Activated CD8-positive, alpha-beta memory T cell treated with anti-CD3 and anti-CD28 coated beads for 1 hour (primary cell): ENCODE data around the gene CUEDC1.
"Not testable (repeated sequence)": the region's sequence is repeated elsewhere in the genome, so short reads cannot be mapped to it uniquely, and the experiment has no call there.

Experiments used
- DNase-seq, 2 donors: peaks; one replicate each; pipeline ENCODE4 v3.0.0-alpha.2; 2020; ENCODE audit warnings: low read depth in 1 of 2; ENCODE audit errors: extremely low read depth in 1 of 2

CUEDC1 gene

DNA sequence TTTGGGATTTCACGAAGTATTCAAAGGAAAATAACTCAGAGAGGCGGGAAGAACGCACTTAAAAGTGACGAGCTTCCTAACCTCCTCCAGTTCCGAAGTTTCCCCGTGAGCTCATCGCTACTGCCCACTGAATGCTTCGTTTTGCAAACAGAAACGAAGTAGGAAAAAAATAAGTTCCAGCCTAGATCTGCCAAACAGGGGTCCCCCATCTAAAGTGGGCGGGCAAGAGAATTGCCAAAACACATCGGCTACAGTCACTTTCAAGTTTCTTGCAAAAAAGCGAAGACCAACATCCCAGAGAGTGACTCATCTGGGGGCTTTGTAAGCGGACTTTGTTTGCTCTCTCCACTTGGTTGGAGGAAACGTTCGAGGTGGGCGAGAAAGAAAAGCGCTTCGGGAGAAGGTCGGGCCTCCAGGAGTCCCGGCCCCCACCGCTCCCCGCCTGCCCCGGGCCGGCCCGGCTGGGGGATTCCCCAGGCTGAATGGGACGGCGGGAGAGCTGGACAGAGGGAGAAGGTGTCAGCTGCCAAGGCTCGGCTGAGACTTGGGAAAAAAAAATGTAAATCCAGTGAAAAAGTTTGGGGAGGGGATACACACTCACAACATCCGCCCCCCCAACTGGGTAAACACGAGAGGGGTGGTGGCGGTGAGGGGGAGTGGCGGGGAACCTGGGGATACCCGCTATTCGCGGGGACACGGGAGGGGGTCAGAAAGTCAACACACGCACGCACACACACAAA is 31.8 kb upstream of the CUEDC1 start:
- DNase-seq: peak in 1 of 2 donors; percentile 16

DNA sequence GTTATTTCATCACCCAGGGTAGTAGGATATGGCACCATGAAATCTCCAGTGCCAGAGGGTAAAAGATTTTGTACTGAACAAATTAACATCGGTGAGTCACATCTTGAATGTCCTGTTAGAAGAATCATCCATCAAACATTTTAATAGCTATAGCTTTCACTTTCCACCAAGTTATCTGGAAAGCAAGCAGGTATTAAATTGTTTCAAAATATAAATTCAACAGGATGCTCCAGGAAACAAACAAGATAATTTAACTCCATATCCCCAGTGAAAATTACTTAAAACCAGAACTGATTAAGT is 30.4 kb upstream of the CUEDC1 start:
- no peak for DNase-seq

DNA sequence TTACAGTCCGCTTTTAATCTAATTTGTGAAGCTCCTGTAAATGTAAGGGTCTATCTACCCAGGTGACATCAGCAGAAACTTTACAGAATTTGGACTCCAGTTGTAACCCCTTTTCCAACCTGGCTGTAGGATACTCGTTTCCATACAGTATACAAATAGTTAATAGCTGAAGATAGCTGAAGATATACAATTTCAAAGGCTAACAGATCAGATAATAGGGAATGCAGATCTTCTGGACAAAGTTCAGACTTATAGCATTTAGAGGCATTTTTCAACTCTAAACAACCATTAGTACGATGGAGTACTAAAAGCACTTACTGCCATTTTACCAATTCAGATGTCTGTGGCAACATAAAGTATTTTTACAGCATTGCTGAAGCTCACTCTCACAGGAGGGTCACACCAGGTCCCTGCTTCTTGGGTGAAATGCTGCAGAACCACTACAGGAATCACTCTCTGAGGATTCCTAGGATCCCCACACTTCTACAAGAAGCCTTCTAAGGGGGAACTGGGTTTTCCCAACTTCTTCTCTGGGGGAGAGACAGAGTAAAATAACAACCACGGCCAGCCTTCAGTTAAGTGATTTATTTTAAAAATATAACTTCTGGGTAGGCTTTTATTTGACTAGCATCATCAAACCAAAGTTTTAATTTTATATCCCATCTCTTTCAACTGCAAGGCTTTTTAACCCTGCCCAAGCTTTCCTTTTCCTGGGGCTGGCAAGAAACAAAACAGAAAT is 29.9 kb upstream of the CUEDC1 start:
- no peak for DNase-seq

DNA sequence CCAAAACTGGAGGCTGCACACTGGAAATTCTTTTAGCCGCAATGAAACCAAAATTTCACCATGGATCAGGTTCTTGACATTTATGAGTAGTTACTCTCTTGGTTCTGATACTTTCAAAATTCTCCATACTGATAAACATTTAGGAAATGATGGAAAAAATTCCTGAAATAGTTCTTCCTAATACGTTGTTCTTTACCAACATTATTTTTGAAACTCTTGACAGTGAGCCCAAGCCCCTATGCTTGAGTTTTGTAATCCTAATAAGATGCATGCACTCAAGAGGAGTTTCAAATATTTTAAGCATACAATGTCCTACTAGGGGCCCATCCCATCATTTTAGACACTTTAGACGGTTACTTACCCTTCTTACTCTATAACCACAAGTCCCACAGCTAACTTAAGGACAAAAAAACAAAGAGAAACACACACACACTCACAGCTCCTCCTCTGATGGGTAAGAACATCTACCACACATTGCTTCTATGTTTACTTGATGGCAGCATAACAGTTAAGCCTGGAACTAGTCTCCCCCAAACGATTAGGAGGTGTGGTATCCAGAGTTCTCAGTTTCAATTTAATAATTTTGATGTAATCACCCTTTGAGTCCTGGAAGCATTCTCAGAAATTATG is 29.2 kb upstream of the CUEDC1 start:
- DNase-seq: no peak

DNA sequence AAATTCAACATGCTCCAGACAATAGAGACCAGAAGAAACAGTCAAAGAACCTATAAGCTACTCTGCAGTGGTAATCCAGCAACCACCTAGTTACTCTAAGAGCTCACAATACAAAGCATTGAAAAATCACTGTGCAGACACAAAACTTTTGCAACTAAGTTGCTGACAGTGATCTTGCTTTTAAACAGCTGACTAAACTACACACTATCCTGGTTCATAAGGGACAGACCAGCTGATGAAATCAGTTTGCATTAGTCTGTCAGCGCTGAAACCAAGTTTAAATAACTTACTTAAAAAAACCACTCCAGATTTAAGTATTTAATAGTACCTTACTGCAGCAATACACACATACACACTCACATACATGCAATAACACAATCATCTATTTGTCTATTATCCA is 28.2 kb upstream of the CUEDC1 start:
- no peak for DNase-seq

DNA sequence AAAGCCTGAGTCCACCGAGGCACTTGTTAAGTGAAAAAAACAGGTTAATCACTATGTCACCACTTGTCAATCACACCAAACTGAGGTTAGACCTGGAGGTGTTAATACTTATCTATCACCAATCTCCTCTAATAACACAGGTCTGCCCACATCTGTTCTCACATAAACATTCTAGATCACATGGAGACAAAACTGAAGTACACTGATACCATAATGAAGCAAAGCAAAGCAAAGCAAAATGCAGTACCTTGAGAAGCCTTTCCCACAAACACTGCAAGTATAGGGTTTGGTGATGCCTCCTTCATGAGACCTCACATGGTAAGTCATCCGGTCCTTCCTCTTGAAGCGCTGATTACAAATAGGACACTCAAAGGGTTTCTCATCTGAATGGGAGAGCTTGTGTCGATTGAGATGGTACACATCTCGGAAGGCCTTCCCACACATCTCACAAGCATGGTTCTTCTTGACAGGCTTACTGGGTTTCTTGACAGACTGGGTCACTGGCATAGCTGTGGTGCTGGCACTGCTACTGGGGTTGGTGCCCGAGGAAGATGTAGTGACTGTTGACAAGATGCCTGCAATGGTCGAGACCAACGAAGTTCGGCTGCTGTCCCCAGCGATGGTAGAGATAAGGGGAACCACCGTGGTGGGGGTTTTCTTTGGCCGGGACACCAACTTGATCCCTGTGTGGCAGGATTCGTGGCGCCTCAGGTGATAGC is 27.4 kb upstream of the CUEDC1 start:
- no peak for DNase-seq

DNA sequence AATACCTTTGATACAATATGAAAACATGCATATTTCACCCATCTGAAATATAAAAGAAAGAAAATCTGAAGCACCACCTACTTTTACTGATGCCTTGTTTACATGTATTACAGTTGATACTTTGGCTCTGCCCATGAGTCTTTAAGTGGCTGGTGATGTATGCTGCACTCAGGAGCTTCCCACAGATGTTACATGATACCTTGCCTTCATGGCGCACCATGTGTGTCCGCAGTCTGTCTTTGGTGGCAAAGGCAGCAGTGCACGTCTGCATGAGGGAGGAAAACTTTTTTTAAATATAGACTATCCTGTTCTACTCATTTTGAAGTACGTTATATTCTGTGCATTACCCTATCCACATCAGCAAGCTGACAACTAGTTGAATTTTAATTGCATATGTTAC is 25.3 kb upstream of the CUEDC1 start:
- DNase-seq: no peak

DNA sequence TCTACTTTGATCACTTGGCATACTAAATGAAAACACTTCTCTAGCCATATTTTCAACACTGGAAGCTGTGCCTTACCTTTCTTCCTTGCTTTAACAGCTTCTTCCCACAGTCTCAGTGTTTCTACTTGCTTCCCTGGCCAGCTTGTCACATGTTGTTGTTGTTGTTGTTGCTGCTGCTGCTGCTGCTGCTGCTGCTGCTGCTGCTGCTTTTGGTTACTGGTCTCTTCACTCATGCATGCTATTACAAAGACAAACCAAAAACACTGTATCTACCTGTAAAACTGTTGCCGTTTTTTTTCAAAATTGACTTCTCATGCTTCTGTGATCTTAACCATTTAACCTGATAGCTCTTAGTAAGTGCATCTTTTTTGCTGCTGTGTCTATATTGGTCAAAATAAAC is 23.9 kb upstream of the CUEDC1 start:
- no peak for DNase-seq

DNA sequence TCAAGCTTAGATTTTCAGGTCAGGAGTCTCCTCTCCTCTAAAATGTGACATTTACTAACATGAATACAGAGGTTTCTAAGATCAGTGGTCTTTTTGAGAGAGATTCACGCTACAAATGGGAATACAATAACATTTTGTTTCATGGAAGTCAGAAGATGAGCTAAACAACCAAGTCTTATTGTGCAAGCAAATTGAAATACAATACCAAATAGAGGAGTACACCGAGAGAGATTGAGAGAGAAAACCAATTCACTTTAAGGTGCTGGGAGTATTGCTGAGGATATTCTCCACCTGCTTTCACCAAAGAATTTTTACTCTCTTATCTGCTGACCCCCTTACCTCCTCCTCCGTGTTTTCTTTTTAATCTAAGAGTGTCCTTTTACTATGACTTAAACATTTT is 21.4 kb upstream of the CUEDC1 start:
- DNase-seq: no peak

DNA sequence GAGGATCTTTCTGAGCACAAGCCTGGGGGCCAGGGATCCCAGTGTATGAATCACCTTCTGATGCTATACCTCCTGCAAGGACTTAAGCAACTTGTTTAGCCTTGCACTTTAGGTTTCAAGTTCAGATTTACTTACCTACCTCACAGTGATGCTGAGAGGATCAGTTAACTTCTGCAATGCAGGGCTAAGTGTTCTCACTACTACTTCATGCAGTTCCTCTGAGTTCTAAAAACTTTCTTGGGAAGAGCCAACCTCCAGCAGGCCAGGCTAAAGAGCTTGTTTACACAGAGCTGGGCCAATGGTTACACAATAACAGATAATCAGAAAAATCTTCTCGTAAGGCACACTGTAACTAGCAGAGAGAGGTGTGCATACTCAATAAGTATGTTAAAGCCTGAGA is 19.8 kb upstream of the CUEDC1 start:
- no peak for DNase-seq

DNA sequence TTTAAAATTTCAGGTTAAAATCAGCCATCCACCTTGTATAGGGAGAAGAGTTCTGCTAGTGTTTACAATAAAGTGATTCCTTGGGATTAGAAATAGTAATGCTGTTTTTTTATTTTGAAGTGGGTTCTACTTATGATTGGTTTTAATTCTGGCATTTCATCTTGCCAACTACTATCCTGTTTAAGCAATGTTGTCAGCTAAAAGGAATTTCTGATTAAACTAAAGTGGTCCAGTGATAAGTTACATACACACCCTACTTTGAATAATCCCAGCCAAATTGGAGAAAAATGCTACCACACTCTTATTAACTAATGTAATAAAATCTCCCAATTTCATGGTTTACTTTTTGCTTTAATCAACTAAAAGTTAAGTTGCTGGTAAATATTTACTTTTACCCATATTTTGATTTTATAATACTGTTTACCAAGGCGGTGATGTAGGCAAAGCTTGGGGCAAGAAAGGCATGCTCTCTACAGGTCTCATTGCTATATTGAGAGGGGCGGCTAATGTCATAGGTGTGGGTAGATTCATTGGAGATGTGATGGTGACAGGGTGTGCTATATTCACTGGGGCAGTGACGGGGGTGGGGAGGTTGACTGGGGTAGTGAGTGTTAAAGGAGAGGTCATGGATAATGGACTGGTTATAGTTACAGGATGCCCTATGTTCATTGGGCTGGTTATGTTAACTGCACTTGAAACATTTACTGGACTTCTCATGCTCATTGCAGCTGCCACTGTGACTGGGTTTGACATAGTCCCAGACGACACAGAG is 19.0 kb upstream of the CUEDC1 start:
- not testable (repeated sequence) for DNase-seq

DNA sequence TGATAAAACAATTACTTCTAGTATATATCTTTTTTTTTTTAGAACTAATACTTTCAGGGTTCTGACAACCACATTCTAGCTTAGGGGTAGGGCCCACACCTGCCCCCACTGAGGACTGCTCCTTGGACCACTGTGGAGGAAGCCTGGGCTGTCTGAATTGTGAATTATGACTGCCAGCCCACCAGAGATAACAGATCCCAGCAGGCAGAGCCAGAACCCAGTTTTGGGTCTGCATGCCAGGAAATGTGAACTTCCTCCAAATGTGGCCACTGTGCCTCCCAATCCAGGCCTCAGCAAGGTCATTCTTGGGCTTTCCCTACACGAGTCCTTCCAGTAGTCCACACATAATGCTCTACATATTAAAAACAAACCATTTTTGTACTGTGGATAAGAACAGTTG is 16.9 kb upstream of the CUEDC1 start:
- DNase-seq: no peak

DNA sequence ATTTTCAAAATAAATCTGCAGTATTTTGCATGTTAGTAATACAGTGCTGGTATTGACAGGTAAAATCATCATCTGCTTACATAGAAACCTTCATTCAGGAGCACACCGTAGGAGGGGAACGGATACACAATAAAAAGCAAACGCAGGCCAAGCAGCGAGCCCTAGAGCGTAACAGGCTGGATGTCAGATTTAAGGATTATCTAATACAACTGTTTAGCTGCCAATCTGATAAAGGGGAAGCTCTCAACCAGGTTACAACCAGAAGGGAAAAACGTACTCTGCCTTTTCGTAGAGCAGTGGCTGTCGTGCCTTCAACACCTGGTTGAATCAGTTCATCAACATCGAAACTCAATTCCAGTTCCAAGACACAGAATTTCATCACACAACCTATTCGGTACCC is 16.4 kb upstream of the CUEDC1 start:
- no peak for DNase-seq

DNA sequence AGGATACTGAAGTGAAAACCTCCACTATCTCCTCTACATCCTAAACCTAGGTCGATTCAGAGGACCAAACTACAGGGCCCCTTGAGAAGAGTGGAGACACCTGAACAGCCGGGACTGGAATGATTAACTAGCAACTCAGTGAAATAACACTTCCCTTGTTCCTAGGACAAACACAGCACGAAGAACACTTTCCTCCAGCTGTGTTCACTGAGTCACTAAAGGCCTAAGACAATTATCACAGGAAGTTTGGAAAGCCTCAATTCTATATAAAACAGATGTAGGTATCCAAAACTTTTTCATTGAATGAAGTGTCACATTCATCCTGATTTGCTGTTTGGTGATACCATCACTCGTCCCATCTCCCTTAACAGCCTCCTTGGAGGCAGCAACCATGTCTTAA is 15.5 kb upstream of the CUEDC1 start:
- DNase-seq: no peak

DNA sequence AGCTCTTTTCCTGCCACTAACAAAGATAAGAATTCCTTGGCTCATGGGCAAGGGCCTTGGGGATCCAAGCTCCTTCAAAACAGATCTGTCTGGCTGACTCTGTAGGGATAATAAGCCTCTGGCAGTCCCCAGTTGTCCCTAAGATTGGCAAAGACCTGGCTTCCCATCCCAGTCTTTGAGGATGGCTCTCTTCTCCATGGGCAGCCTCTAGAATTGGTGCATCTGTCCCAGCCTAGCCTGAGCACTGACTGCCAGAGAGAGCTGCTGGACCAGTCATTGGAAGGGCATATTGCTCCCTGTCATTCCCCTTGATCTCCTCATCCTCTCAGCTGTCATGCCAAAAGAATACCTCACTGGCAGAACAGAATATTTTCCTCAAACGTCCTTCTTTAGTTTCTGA is 13.2 kb upstream of the CUEDC1 start:
- DNase-seq: no peak

DNA sequence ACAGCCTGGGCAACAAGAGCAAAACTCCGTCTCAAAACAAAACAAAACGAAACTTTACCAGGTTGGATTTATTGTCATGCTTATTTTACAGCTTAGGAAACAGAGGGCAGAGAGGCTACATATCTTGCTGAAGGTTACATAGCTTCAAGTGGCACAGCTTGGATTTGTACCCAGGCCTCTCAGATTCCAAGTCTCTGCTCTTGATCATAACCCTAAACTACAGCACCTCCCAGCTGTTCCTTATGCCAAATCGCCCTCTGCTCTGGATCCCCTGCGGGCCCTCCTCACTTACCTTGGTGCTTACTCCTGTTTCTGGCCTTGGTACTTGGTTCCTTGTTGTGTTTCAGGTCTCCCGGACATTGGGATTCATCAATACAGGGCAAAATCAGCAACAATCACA is 11.7 kb upstream of the CUEDC1 start:
- no peak for DNase-seq

DNA sequence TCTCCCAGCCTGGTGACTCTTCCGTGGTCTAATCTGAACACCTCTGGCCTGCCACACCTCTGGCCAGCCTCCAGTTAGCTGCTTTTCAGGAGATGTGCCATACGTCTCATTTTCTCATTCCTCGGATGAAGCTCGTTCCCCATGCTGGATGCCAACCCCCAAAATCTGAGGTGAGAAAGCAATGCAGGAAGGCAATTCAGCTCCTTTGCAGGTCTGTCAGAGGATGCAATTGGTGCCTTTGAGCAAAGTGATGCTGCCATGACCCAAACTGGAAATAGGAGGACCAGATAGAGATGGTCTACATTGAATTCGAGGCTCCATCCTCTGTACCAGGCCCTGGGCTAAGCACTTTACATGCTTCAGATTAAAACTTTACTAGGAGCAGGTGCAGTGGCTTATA is 11.0 kb upstream of the CUEDC1 start:
- DNase-seq: no peak

DNA sequence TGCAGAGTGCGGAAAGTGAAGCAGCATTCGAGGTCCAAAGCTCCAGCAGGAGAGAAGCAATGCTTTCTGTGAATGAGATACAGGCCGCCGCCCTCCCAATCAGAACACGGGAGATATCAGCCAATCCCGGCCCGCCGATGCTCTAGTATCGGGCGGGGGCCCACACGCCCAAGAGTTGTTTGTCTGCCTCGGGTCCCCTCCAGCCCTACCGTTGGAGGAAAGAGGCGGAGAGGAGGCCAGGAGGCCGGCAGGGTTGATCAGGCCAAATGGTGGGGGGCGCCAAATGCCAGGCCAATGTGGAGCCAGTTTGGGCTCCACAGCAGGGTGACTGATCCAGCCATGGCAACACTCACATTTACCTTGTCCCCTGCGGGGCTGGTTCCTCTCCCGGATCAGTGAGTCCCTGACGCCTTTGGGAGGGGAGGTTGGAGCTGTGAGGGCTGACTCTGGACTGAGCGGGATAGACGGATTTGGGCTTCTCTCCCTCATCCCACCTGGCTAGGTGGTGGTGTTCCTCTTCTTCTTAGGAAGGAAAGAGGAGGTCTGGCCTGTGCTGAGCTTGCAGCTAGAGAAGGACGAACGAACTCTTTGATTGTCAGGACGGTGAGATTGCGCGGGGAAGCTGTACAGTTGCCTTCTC is 10.4 kb upstream of the CUEDC1 start:
- DNase-seq: no peak

DNA sequence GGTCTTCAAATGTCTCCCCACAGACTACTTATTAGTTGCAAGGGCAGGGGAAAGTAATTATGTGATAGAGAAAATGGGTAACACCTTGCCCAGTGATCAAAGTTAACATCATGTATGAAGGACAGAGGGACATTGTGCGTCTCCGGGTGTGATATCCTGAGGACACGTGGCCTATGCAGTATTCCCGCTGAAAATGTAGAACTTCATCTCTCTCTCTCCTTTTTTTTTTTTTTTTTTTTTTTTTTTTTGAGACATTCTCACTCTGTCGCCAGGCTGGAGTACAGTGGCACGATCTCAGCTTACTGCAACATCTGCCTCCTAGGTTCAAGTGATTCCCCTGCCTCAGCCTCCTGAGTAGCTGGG is 7.9 kb upstream of the CUEDC1 start:
- DNase-seq: no peak

DNA sequence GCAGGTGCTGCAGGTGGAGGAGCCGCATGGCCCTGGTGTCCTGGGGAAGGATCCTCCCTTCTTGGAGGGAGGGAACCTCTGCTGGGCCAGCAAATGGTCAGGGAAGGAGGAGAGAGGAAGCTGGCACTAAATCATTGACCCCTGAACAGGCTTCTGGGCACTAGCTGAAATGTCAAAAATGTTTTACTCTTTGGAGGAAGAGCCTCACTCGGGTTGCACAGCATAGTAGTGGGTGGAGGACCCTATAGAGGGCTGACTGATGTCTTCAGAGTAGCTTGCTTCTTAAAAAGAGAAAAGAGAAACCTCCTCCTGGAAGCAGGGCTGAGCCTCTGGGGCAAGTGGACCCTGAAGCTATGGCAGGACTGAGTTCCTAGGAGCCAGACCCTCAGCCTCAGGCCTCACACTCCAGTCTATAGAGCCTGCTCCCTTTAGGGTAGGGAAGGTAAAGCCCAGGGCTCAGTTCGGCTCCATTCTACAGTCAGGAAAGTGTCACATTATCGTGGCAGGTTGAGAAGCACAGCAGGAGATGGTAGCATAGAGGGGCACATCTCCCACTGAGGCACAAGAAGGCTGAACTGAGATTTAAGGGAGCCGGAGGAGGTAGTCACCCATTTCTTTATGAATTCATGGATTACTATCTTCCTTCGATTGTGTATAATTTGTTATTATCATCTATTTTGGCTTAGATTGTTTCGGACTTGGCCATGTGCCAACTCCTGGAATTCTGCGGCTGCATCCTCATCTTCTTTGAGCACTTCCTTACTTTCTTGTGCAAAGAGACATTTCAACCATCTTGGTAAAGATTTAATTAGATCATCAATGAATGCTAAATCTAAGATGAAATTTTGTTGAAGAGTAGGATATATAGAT is 7.3 kb upstream of the CUEDC1 start:
- no peak for DNase-seq
